ENCODE results near the gene POFUT1. TPM values are rescaled to one million over a fixed set of nuclear protein-coding genes. Genes with fewer than 3 reads are reported as not detected.

POFUT1 gene
- total and polyA plus RNA-seq, 2 experiments from 2014 or later = 9.3 to 34.0 TPM

DNA sequence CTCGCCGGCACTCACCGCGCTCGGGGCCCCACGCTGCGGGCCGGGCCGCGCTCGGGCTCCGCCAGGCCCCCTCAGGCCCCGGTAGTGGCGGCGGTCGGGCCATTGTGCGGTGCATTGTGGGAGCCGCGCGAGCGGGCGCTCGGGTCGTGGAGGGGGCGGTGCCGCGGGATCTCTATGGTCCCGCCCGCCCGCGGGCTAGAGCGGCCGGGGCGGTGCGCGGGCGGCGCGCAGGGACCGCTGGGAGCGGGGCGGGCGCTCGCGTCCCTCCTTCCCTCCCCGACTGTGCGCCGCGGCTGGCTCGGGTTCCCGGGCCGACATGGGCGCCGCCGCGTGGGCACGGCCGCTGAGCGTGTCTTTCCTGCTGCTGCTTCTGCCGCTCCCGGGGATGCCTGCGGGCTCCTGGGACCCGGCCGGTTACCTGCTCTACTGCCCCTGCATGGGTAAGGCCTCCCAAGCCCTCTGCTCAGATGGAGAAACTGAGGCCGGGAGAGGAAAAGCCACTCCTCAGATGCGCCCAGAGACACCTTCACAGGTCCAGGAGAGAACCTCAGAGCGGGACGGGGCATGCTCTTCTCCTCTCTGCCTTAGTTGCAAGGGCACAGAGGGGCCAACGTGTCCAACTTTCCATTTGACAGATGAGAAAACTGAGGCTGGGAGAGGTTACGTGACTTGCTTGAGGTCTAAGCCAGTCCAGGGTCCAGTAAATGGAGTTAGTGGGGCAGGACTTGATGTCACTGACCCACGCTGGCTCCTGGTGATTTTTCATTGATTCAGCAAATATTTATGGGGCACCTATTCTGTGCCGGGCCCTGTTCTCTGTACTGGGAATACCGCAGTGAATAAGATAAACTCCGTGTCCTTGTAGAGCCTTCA, at the start of gene POFUT1, which contains the start of gene PLAGL2 (continued):
- TF ChIP-seq STAT1 (IDR thresholded peaks at IDR 0.05; ENCODE audit: unreplicated experiment) = no peak

DNA sequence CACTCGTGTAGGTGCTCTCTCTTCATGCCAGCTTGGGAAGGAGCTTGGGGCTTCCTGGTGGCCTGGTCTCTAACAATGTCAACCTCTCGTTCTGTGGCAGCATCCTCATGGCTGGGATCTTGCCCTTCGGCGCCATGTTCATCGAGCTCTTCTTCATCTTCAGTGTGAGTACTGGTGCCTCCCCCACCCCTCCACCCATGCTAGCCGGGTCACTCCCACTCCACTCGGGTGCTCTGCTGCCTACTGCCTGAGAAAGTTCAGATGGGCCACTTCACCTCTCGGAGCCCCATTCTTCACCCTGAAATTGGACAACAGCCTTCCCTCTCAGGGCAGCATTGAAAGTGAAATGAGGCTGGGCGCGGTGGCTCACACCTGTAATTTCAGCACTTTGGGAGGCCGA, 49.3 kb upstream of the POFUT1 start:
- H3K4me2 ChIP-seq = no peak overlapping the region
- H3K4me1 Mint-ChIP-seq = peaks cover 7% of the 10 kb centered on the region; the same call in 2 of the 3 replicates
- no peak for DNase-seq (ENCODE audit: low spot score)
- H3F3A ChIP-seq (replicated peaks; ENCODE audit: low read depth) = peaks cover 16% of the 10 kb centered on the region; the same call in 1 of the 2 replicates
- no peaks in the 10 kb centered on the region for H3K79me2 ChIP-seq (replicated peaks; ENCODE audit: insufficient read depth)
- no peak overlapping the region for H2AFZ ChIP-seq
- H3K27me3 Mint-ChIP-seq (ENCODE audit: insufficient read depth, low read depth, poor library complexity) = peaks cover 14% of the 10 kb centered on the region
- H3K4me3 Mint-ChIP-seq = no peak overlapping the region
- H3K4me3 ChIP-seq = no peak overlapping the region
- no peaks in the 10 kb centered on the region for H3K9me2 ChIP-seq (ENCODE audit: insufficient read depth)
- no peaks in the 10 kb centered on the region for H3K27me3 ChIP-seq (ENCODE audit: insufficient read depth)
- peaks cover 11% of the 10 kb centered on the region for H4K20me1 ChIP-seq (replicated peaks; ENCODE audit: insufficient read depth)
- H3K27ac Mint-ChIP-seq = no peak overlapping the region
- ATAC-seq = no peak
- H3K9me3 Mint-ChIP-seq = no peaks in the 10 kb centered on the region
- H3K4me1 ChIP-seq (ENCODE audit: insufficient read depth) = peaks cover 7% of the 10 kb centered on the region; the same call in 1 of the 2 replicates
- H3K36me3 Mint-ChIP-seq (ENCODE audit: low read depth) = peaks cover 62% of the 10 kb centered on the region
- no peak overlapping the region for H3K27ac ChIP-seq (ENCODE audit: low read depth)
- peaks cover 54% of the 10 kb centered on the region for H3K36me3 ChIP-seq (ENCODE audit: insufficient read depth)
- TF ChIP-seq ZNF331 (CRISPR knock-in tag; IDR thresholded peaks at IDR 0.05; ENCODE audit: low read depth) (no peak), ZNF462 (CRISPR knock-in tag; IDR thresholded peaks at IDR 0.05) (no peak), CTCF (conservative IDR thresholded peaks at IDR 0.05; ENCODE audit: low read depth in 2 of 2) (no peak), STAT1 (IDR thresholded peaks at IDR 0.05; ENCODE audit: unreplicated experiment) (no peak), CREB1 (CRISPR knock-in tag; IDR thresholded peaks at IDR 0.05; ENCODE audit: low read depth) (no peak), EZH2 (IDR thresholded peaks at IDR 0.05; ENCODE audit: low read depth, unreplicated experiment) (no peak), EZH2phosphoT487 (IDR thresholded peaks at IDR 0.05; ENCODE audit: unreplicated experiment) (no peak), POLR2AphosphoS5 (IDR thresholded peaks at IDR 0.05; ENCODE audit: low read depth) (no peak), ZNF114 (CRISPR knock-in tag; IDR thresholded peaks at IDR 0.05) (no peak)
- TF ChIP-seq, protein P1, sequence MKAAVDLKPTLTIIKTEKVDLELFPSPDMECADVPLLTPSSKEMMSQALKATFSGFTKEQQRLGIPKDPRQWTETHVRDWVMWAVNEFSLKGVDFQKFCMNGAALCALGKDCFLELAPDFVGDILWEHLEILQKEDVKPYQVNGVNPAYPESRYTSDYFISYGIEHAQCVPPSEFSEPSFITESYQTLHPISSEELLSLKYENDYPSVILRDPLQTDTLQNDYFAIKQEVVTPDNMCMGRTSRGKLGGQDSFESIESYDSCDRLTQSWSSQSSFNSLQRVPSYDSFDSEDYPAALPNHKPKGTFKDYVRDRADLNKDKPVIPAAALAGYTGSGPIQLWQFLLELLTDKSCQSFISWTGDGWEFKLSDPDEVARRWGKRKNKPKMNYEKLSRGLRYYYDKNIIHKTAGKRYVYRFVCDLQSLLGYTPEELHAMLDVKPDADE (IDR thresholded peaks at IDR 0.05) = no peak
- TF ChIP-seq, protein P2, sequence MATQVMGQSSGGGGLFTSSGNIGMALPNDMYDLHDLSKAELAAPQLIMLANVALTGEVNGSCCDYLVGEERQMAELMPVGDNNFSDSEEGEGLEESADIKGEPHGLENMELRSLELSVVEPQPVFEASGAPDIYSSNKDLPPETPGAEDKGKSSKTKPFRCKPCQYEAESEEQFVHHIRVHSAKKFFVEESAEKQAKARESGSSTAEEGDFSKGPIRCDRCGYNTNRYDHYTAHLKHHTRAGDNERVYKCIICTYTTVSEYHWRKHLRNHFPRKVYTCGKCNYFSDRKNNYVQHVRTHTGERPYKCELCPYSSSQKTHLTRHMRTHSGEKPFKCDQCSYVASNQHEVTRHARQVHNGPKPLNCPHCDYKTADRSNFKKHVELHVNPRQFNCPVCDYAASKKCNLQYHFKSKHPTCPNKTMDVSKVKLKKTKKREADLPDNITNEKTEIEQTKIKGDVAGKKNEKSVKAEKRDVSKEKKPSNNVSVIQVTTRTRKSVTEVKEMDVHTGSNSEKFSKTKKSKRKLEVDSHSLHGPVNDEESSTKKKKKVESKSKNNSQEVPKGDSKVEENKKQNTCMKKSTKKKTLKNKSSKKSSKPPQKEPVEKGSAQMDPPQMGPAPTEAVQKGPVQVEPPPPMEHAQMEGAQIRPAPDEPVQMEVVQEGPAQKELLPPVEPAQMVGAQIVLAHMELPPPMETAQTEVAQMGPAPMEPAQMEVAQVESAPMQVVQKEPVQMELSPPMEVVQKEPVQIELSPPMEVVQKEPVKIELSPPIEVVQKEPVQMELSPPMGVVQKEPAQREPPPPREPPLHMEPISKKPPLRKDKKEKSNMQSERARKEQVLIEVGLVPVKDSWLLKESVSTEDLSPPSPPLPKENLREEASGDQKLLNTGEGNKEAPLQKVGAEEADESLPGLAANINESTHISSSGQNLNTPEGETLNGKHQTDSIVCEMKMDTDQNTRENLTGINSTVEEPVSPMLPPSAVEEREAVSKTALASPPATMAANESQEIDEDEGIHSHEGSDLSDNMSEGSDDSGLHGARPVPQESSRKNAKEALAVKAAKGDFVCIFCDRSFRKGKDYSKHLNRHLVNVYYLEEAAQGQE (IDR thresholded peaks at IDR 0.05; ENCODE audit: unreplicated experiment) = no peak

All from GM23338 (cell line).